OCI-LY3 (cell line): ENCODE results near the gene CDK16.

Source experiments
- H2AFZ ChIP-seq: fragments of 200-600, 300-600 bp; shearing (Covaris generic); 2 replicates; pipeline ENCODE4 v1.6.0; 2014; ENCODE audit warnings: antibody characterized with exemption, low read depth, low read length
- H3K27ac ChIP-seq: fragments of 200-600, 300-600 bp; sonication (generic); 2 replicates; pipeline ENCODE4 v1.5.1; 2014; ENCODE audit warnings: mild to moderate bottlenecking, low read length, moderate library complexity, mixed read lengths
- H3K27me3 ChIP-seq: fragments of 200-600, 300-600 bp; sonication (generic); 2 replicates; pipeline ENCODE4 v1.6.1; 2014; ENCODE audit warnings: low read depth, low read length, mixed read lengths
- H3K36me3 ChIP-seq: fragments of 200-600, 300-600 bp; sonication (generic); replicated peaks from 2 replicates; pipeline ENCODE3; 2014; ENCODE audit warnings: low read depth, low read length, mixed read lengths
- H3K4me1 ChIP-seq: fragments of 300-600, 200-600 bp; sonication (generic); 2 replicates; pipeline ENCODE4 v1.6.1; 2014; ENCODE audit warnings: low read length, mixed read lengths
- H3K4me2 ChIP-seq: fragments of 200-600, 300-600 bp; sonication (generic); 2 replicates; pipeline ENCODE4 v1.6.1; 2014; ENCODE audit warnings: low read length, mixed read lengths
- H3K4me3 ChIP-seq: fragments of 300-600, 200-600 bp; sonication (generic); 2 replicates; pipeline ENCODE4 v1.5.1; 2014; ENCODE audit warnings: antibody characterized with exemption, mild to moderate bottlenecking, low read length, moderate library complexity
- H3K79me2 ChIP-seq: fragments of 300-600, 200-600 bp; shearing (Covaris generic); 2 replicates; pipeline ENCODE4 v1.6.1; 2014; ENCODE audit warnings: mild to moderate bottlenecking, low read length, mixed read lengths
- H3K9ac ChIP-seq: fragments of 300-600, 200-600 bp; shearing (Covaris generic); 2 replicates; pipeline ENCODE4 v1.6.0; 2014; ENCODE audit warnings: mild to moderate bottlenecking, low read length, moderate library complexity
- H3K9me3 ChIP-seq: fragments of 200-600, 300-600 bp; shearing (Covaris generic); 2 replicates; pipeline ENCODE4 v1.6.1; 2014; ENCODE audit warnings: low read length, mixed read lengths; ENCODE audit not compliant: insufficient read depth
- H4K20me1 ChIP-seq: fragments of 200-600, 300-600 bp; sonication (generic); 2 replicates; pipeline ENCODE4 v1.6.1; 2016; ENCODE audit warnings: low read length, mixed read lengths; ENCODE audit not compliant: insufficient read depth
- CTCF ChIP-seq: fragments of 200-600, 300-600 bp; sonication (generic); IDR thresholded peaks from 2 replicates; pipeline ENCODE4 v1.5.1; 2014; ENCODE audit warnings: antibody characterized with exemption, low read length, low read depth
- EZH2phosphoT487 ChIP-seq: fragments of 200-600 bp; shearing (Covaris generic); IDR thresholded peaks from 2 replicates; pipeline ENCODE4 v1.6.1; 2018; ENCODE audit warnings: antibody characterized with exemption, mixed run types, low read depth

The CDK16 gene

GRCh38 chrX:47216393-47216925, 2.0 kb upstream of the CDK16 start:
- Histone ChIP-seq H3K4me1 (peaks cover 19% of the 10 kb centered on the region), H3K9me3 (no peaks in the 10 kb centered on the region), H3K9ac (no peak overlapping the region), H3K27ac (peak overlapping the region; percentile 65; the same call in 1 of the 2 replicates), H3K4me3 (no peak overlapping the region), H3K4me2 (peak overlapping the region; percentile 80), H3K79me2 (peaks cover 31% of the 10 kb centered on the region), H3K36me3 (peaks cover 27% of the 10 kb centered on the region), H3K27me3 (no peaks in the 10 kb centered on the region), H4K20me1 (peaks cover 30% of the 10 kb centered on the region), H2AFZ (no peak overlapping the region)
- no peak for TF ChIP-seq EZH2phosphoT487
- TF ChIP-seq CTCF = no peak

GRCh38 chrX:47217121-47217851, 1.2 kb upstream of the CDK16 start:
- Histone ChIP-seq H3K27ac (peak overlapping the region; percentile 65), H3K36me3 (peaks cover 19% of the 10 kb centered on the region)

GRCh38 chrX:47217852-47218279, 615 bp upstream of the CDK16 start:
- H3K4me2 ChIP-seq = peak overlapping the region; percentile 50
- H3K27ac ChIP-seq = peak overlapping the region; percentile 87
- no peaks in the 10 kb centered on the region for H3K27me3 ChIP-seq
- peak overlapping the region; percentile 90 for H3K4me3 ChIP-seq
- H3K4me1 ChIP-seq = peaks cover 19% of the 10 kb centered on the region
- H3K9me3 ChIP-seq = no peaks in the 10 kb centered on the region
- H3K9ac ChIP-seq = peak overlapping the region; percentile 91
- H2AFZ ChIP-seq = no peak overlapping the region; the same call in 1 of the 2 replicates
- H4K20me1 ChIP-seq = peaks cover 37% of the 10 kb centered on the region
- TF ChIP-seq EZH2phosphoT487 (no peak), CTCF (no peak)
- peaks cover 41% of the 10 kb centered on the region for H3K79me2 ChIP-seq
- peaks cover 16% of the 10 kb centered on the region for H3K36me3 ChIP-seq

More at GRCh38 chrX:47217121-47217851, 1.2 kb upstream of the CDK16 start:
- no peaks in the 10 kb centered on the region for H3K9me3 ChIP-seq
- peaks cover 19% of the 10 kb centered on the region for H3K4me1 ChIP-seq
- peaks cover 36% of the 10 kb centered on the region for H4K20me1 ChIP-seq
- no peaks in the 10 kb centered on the region for H3K27me3 ChIP-seq
- peak overlapping the region; percentile 80 for H3K4me2 ChIP-seq
- H3K79me2 ChIP-seq = peaks cover 40% of the 10 kb centered on the region
- TF ChIP-seq CTCF = no peak
- TF ChIP-seq EZH2phosphoT487 = no peak
- peak overlapping the region; percentile 51; the same call in 1 of the 2 replicates for H3K9ac ChIP-seq
- H2AFZ ChIP-seq = no peak overlapping the region
- peak overlapping the region; percentile 73 for H3K4me3 ChIP-seq

GRCh38 chrX:47218920-47219815, 687 bp downstream of the CDK16 start:
- TF ChIP-seq CTCF (no peak), EZH2phosphoT487 (no peak)
- peaks cover 11% of the 10 kb centered on the region for H3K36me3 ChIP-seq

More at GRCh38 chrX:47218920-47219815, 687 bp downstream of the CDK16 start:
- Histone ChIP-seq H3K27ac (peak overlapping the region; percentile 87), H3K4me2 (peak overlapping the region; percentile 90), H3K9ac (peak overlapping the region; percentile 91), H3K4me1 (peaks cover 19% of the 10 kb centered on the region), H3K9me3 (no peaks in the 10 kb centered on the region), H2AFZ (no peak overlapping the region), H3K27me3 (no peaks in the 10 kb centered on the region), H3K79me2 (peaks cover 41% of the 10 kb centered on the region), H4K20me1 (peaks cover 37% of the 10 kb centered on the region), H3K4me3 (peak overlapping the region; percentile 90)
